Progenitor cell of endocrine pancreas (in vitro differentiated cells): ENCODE results near the gene UBE2I. TPM values are rescaled to one million over a fixed set of nuclear protein-coding genes. Genes with fewer than 3 reads are reported as not detected.
"Not testable (repeated sequence)": the region's sequence is repeated elsewhere in the genome, so short reads cannot be mapped to it uniquely, and the experiment has no call there.

Source experiments
- DNase-seq: peaks from one replicate; pipeline ENCODE4 v3.0.0; 2021; ENCODE audit warnings: low spot score; ENCODE audit not compliant: unreplicated experiment
- H3K27ac Mint-ChIP-seq: 2 replicates; pipeline ENCODE4 v1.8.0; 2021; ENCODE audit warnings: mild to moderate bottlenecking, moderate library complexity, mixed read lengths
- H3K27me3 Mint-ChIP-seq: 2 replicates; pipeline ENCODE4 v1.8.0; 2021; ENCODE audit warnings: mixed read lengths
- H3K36me3 Mint-ChIP-seq: 2 replicates; pipeline ENCODE4 v1.8.0; 2022; ENCODE audit warnings: mixed read lengths; ENCODE audit not compliant: insufficient read depth
- H3K4me1 Mint-ChIP-seq: 2 replicates; pipeline ENCODE4 v1.8.0; 2021; ENCODE audit warnings: low read depth, mixed read lengths
- H3K4me3 Mint-ChIP-seq: 2 replicates; pipeline ENCODE4 v1.8.0; 2021; ENCODE audit warnings: low read depth, mild to moderate bottlenecking, moderate library complexity, mixed read lengths
- H3K9me3 Mint-ChIP-seq: 2 replicates; pipeline ENCODE4 v1.8.0; 2021; ENCODE audit warnings: low read depth, mixed read lengths
- CTCF ChIP-seq: fragments of 200-600 bp; sonication (generic); IDR thresholded peaks from one replicate; pipeline ENCODE4 v1.5.0; 2021; ENCODE audit warnings: antibody characterized with exemption, mild to moderate bottlenecking; ENCODE audit not compliant: unreplicated experiment
- total RNA-seq: library from RNA; stranded (reverse); gene quantifications from 2 replicates; pipeline ENCODE4 v1.2.1, GENCODE V29; 2021

The UBE2I gene
- total RNA-seq, 1 donor from 2014 or later = 211 TPM

- H3K36me3 Mint-ChIP-seq = no peaks in the 10 kb centered on the region
- H3K27me3 Mint-ChIP-seq = peaks cover 15% of the 10 kb centered on the region
- H3K4me1 Mint-ChIP-seq = peaks cover 8% of the 10 kb centered on the region
- no peak for TF ChIP-seq CTCF
- no peak for DNase-seq
- no peak overlapping the region for H3K4me3 Mint-ChIP-seq
- H3K9me3 Mint-ChIP-seq = no peaks in the 10 kb centered on the region
- H3K27ac Mint-ChIP-seq = no peak overlapping the region
These were observed 17.9 kb upstream of the UBE2I start for GRCh38 chr16:1291576-1291974.

GRCh38 chr16:1292208-1292607, 17.2 kb upstream of the UBE2I start:
- H3K4me1 Mint-ChIP-seq = peaks cover 13% of the 10 kb centered on the region
- not testable (repeated sequence) for H3K9me3 Mint-ChIP-seq, DNase-seq, H3K4me3 Mint-ChIP-seq, H3K36me3 Mint-ChIP-seq, H3K27ac Mint-ChIP-seq
- H3K27me3 Mint-ChIP-seq = peaks cover 15% of the 10 kb centered on the region

- not testable (repeated sequence) for H3K27ac Mint-ChIP-seq, H3K36me3 Mint-ChIP-seq, H3K9me3 Mint-ChIP-seq, DNase-seq, H3K4me3 Mint-ChIP-seq
- Mint-ChIP-seq H3K27me3 (peaks cover 12% of the 10 kb centered on the region), H3K4me1 (peaks cover 14% of the 10 kb centered on the region)
These were observed 16.6 kb upstream of the UBE2I start for GRCh38 chr16:1292808-1293207.

GRCh38 chr16:1293921-1294656, 15.3 kb upstream of the UBE2I start:
- no peak overlapping the region for H3K4me3 Mint-ChIP-seq
- H3K36me3 Mint-ChIP-seq = no peaks in the 10 kb centered on the region
- no peaks in the 10 kb centered on the region for H3K9me3 Mint-ChIP-seq
- H3K27me3 Mint-ChIP-seq = peaks cover 11% of the 10 kb centered on the region
- DNase-seq = no peak
- peaks cover 15% of the 10 kb centered on the region for H3K4me1 Mint-ChIP-seq
- no peak overlapping the region for H3K27ac Mint-ChIP-seq
- TF ChIP-seq CTCF = no peak

GRCh38 chr16:1295465-1295864, 14.0 kb upstream of the UBE2I start:
- Mint-ChIP-seq H3K27me3 (peaks cover 9% of the 10 kb centered on the region), H3K4me1 (peaks cover 19% of the 10 kb centered on the region), H3K27ac (no peak overlapping the region), H3K4me3 (no peak overlapping the region), H3K9me3 (no peaks in the 10 kb centered on the region), H3K36me3 (no peaks in the 10 kb centered on the region)
- TF ChIP-seq CTCF = no peak
- DNase-seq = no peak

GRCh38 chr16:1296688-1297017, 12.8 kb upstream of the UBE2I start:
- not testable (repeated sequence) for H3K36me3 Mint-ChIP-seq, H3K4me3 Mint-ChIP-seq, H3K9me3 Mint-ChIP-seq, H3K27me3 Mint-ChIP-seq, DNase-seq
- Mint-ChIP-seq H3K4me1 (peaks cover 19% of the 10 kb centered on the region), H3K27ac (peak overlapping the region; percentile 69)

GRCh38 chr16:1297018-1297696, 12.3 kb upstream of the UBE2I start:
- Mint-ChIP-seq H3K4me3 (no peak overlapping the region), H3K9me3 (no peaks in the 10 kb centered on the region), H3K4me1 (peaks cover 20% of the 10 kb centered on the region), H3K27me3 (peaks cover 8% of the 10 kb centered on the region), H3K27ac (peak overlapping the region; percentile 69), H3K36me3 (no peaks in the 10 kb centered on the region)
- DNase-seq = no peak
- TF ChIP-seq CTCF = no peak
